ENCODE measurements around the gene DPYSL5. TPM values are rescaled to one million over a fixed set of nuclear protein-coding genes. Genes with fewer than 3 reads are reported as not detected.

DPYSL5 gene
- polyA plus RNA-seq, 2 of the 4 experiments (the other 2 are of a cell fraction): 2.5 to 8.2 TPM

DNA sequence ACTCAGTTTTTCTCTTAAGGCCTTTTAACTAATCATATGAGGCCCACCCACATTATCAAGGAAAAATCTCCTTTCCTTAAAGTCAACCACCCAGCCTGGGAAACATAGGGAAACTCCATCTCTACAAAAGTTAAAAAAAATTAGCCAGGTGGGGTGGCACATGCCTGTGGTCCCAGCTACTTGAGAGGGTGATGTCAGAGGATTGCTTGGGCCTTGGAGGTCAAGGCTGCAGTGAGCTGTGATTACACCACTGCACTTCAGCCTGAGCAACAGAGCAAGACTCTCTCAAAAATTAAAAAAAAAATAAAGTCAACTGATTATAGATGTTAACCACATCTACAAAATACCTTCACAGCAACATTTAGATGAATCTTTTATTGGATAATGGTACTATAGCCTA, 5.8 kb downstream of the DPYSL5 start:
- H3K9me3 ChIP-seq: no peaks in the 10 kb centered on the region
- CTCF ChIA-PET: interaction anchor here (1.4 to 25.2 kb wide), 7 partner anchors 8 to 171 kb away, joined by 3 to 669 read pairs (median 12); no protein-coding TSS in a partner anchor
- no peak overlapping the region for H3K4me3 ChIP-seq
- no peak overlapping the region for H3K4me2 ChIP-seq
- FAIRE-seq (no peak), ATAC-seq (no peak), DNase-seq (ENCODE audit: low read depth in 1 of 2, low spot score in 1 of 2) (no peak)
- TF ChIP-seq, protein P1, sequence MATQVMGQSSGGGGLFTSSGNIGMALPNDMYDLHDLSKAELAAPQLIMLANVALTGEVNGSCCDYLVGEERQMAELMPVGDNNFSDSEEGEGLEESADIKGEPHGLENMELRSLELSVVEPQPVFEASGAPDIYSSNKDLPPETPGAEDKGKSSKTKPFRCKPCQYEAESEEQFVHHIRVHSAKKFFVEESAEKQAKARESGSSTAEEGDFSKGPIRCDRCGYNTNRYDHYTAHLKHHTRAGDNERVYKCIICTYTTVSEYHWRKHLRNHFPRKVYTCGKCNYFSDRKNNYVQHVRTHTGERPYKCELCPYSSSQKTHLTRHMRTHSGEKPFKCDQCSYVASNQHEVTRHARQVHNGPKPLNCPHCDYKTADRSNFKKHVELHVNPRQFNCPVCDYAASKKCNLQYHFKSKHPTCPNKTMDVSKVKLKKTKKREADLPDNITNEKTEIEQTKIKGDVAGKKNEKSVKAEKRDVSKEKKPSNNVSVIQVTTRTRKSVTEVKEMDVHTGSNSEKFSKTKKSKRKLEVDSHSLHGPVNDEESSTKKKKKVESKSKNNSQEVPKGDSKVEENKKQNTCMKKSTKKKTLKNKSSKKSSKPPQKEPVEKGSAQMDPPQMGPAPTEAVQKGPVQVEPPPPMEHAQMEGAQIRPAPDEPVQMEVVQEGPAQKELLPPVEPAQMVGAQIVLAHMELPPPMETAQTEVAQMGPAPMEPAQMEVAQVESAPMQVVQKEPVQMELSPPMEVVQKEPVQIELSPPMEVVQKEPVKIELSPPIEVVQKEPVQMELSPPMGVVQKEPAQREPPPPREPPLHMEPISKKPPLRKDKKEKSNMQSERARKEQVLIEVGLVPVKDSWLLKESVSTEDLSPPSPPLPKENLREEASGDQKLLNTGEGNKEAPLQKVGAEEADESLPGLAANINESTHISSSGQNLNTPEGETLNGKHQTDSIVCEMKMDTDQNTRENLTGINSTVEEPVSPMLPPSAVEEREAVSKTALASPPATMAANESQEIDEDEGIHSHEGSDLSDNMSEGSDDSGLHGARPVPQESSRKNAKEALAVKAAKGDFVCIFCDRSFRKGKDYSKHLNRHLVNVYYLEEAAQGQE (IDR thresholded peaks at IDR 0.05): no peak
- TF ChIP-seq, protein P2, sequence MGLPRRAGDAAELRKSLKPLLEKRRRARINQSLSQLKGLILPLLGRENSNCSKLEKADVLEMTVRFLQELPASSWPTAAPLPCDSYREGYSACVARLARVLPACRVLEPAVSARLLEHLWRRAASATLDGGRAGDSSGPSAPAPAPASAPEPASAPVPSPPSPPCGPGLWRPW (IDR thresholded peaks at IDR 0.05): no peak
- TF ChIP-seq RAD21 (conservative IDR thresholded peaks at IDR 0.05 in 1 of 2, IDR thresholded peaks at IDR 0.05 in 1 of 2) (no peak), RCOR1 (IDR thresholded peaks at IDR 0.05; ENCODE audit: low read depth, low read length) (no peak), BHLHE40 (IDR thresholded peaks at IDR 0.05; ENCODE audit: low read depth, low read length) (no peak), FOXS1 (CRISPR knock-in tag; IDR thresholded peaks at IDR 0.05) (no peak), HOXA7 (CRISPR knock-in tag; IDR thresholded peaks at IDR 0.05) (no peak), CHD2 (IDR thresholded peaks at IDR 0.05; ENCODE audit: low read length, partially characterized antibody) (no peak), SREBF2 (IDR thresholded peaks at IDR 0.05) (no peak), PHF8 (IDR thresholded peaks at IDR 0.05; ENCODE audit: borderline replicate concordance, low read depth) (no peak), RARB (CRISPR knock-in tag; IDR thresholded peaks at IDR 0.05) (no peak), HEYL (CRISPR knock-in tag; IDR thresholded peaks at IDR 0.05) (no peak), MAZ (IDR thresholded peaks at IDR 0.05; ENCODE audit: borderline replicate concordance, low read depth, low read length) (no peak), RNF2 (IDR thresholded peaks at IDR 0.05; ENCODE audit: borderline replicate concordance, low read depth) (no peak), MYC (IDR thresholded peaks at IDR 0.05; ENCODE audit: borderline replicate concordance, low read length) (no peak), HOXB13 (CRISPR knock-in tag; IDR thresholded peaks at IDR 0.05; ENCODE audit: low read depth) (no peak)
- TF ChIP-seq, protein P3, sequence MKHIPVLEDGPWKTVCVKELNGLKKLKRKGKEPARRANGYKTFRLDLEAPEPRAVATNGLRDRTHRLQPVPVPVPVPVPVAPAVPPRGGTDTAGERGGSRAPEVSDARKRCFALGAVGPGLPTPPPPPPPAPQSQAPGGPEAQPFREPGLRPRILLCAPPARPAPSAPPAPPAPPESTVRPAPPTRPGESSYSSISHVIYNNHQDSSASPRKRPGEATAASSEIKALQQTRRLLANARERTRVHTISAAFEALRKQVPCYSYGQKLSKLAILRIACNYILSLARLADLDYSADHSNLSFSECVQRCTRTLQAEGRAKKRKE (CRISPR knock-in tag; IDR thresholded peaks at IDR 0.05; ENCODE audit: low read depth): no peak
- H3K4me1 ChIP-seq: 0 out of 3 replicates have a peak, but pooled peaks cover 3% of the 10 kb centered on the region
- POLR2A ChIA-PET: no interaction called here
- no peak overlapping the region for H3K27ac ChIP-seq

DNA sequence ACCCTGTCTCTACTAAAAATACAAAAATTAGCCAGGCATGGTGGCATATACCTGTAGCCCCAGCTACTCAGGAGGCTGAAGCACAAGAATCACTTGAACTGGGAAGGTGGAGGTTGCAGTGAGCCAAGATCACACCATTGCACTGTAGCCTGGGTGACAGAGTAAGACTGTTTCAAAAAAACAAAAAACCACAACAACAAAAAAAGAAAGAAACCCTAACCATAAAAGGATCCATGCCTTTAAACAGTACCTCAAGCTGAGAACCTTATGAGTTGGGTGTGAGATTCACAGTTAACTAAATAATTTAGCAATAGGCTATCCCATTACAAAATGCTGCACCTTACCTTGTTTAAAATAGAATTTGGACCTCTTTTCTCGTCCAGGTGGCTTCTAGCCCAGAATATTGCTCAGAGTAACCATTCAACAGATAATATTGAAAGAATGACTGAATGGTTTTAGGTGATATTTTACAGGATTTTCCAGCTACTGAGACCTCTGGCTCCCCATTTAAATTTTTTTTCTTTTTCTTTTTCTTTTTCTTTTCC, 6.4 kb downstream of the DPYSL5 start:
- ATAC-seq (no peak), DNase-seq (ENCODE audit: low read depth in 1 of 2, low spot score in 1 of 2) (no peak), FAIRE-seq (no peak)
- 28% methylated on average over 1 of the region's 1 CpG for WGBS (ENCODE audit: missing lambda C conversion rate)
- TF ChIP-seq SREBF2 (IDR thresholded peaks at IDR 0.05): no peak
- no peak for TF ChIP-seq HEYL (CRISPR knock-in tag; IDR thresholded peaks at IDR 0.05)
- no peak for TF ChIP-seq RARB (CRISPR knock-in tag; IDR thresholded peaks at IDR 0.05)
- TF ChIP-seq CHD2 (IDR thresholded peaks at IDR 0.05; ENCODE audit: low read length, partially characterized antibody): no peak
- no peak for TF ChIP-seq FOXS1 (CRISPR knock-in tag; IDR thresholded peaks at IDR 0.05)
- TF ChIP-seq ZNF302 (CRISPR knock-in tag; IDR thresholded peaks at IDR 0.05): no peak
- no peak for TF ChIP-seq CBX8 (IDR thresholded peaks at IDR 0.05)
- TF ChIP-seq FOSB (CRISPR knock-in tag; IDR thresholded peaks at IDR 0.05): no peak
- TF ChIP-seq HOXA7 (CRISPR knock-in tag; IDR thresholded peaks at IDR 0.05): no peak
- no peak for TF ChIP-seq NFE2L2 (conservative IDR thresholded peaks at IDR 0.05; ENCODE audit: low read length)
- TF ChIP-seq, protein P4, sequence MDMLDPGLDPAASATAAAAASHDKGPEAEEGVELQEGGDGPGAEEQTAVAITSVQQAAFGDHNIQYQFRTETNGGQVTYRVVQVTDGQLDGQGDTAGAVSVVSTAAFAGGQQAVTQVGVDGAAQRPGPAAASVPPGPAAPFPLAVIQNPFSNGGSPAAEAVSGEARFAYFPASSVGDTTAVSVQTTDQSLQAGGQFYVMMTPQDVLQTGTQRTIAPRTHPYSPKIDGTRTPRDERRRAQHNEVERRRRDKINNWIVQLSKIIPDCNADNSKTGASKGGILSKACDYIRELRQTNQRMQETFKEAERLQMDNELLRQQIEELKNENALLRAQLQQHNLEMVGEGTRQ (IDR thresholded peaks at IDR 0.05): no peak
- TF ChIP-seq JUN (IDR thresholded peaks at IDR 0.05): no peak
- CTCF ChIA-PET: interaction anchor here (1.0 to 25.2 kb wide), 8 partner anchors 9 to 170 kb away, joined by 3 to 669 read pairs (median 10); no protein-coding TSS in a partner anchor
- Histone ChIP-seq H3K4me2 (no peak overlapping the region), H3K9me3 (no peaks in the 10 kb centered on the region), H3K4me1 (no peaks in the 10 kb centered on the region), H3K27ac (no peak overlapping the region), H3K4me3 (no peak overlapping the region)
- POLR2A ChIA-PET: no interaction called here

Data from A549 (cell line).